ENCODE data around the gene DGCR2.

The DGCR2 gene

DNA sequence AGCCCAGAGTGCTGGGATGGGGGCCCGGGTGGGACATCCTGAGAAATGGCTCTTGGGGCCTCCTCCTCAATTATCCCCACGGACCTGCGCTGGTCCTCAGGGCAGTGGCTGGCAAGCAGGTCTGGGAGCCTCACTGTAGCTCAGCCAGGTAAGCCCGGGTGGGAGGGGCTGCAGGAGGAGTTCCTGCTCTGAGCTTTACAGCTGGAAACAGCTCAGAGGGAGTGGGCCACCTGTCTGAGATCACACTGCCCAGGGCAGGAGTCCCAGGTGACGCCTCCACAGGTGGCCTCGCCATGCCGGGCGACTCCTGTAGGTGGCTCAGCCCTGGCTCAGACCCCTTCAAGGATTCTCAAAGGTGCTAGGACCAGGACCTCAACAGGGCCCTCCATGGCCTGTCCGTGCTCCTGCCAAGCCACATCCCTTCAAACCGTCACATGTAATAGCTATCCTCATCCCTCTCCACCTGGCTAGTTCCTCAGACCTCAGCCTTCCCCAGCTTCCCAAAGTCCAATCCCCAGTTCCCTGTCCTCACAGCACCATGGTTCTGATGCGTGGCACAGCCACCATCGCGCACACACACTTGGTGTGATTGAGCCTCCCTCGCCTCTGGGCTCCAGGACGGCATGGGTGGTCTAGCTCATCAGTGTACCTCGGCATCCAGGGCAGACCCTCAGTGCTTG lies 5.3 kb upstream of the DGCR2 start:
- DNase-seq (ENCODE audit: low read depth in 2 of 2): no peak

DNA sequence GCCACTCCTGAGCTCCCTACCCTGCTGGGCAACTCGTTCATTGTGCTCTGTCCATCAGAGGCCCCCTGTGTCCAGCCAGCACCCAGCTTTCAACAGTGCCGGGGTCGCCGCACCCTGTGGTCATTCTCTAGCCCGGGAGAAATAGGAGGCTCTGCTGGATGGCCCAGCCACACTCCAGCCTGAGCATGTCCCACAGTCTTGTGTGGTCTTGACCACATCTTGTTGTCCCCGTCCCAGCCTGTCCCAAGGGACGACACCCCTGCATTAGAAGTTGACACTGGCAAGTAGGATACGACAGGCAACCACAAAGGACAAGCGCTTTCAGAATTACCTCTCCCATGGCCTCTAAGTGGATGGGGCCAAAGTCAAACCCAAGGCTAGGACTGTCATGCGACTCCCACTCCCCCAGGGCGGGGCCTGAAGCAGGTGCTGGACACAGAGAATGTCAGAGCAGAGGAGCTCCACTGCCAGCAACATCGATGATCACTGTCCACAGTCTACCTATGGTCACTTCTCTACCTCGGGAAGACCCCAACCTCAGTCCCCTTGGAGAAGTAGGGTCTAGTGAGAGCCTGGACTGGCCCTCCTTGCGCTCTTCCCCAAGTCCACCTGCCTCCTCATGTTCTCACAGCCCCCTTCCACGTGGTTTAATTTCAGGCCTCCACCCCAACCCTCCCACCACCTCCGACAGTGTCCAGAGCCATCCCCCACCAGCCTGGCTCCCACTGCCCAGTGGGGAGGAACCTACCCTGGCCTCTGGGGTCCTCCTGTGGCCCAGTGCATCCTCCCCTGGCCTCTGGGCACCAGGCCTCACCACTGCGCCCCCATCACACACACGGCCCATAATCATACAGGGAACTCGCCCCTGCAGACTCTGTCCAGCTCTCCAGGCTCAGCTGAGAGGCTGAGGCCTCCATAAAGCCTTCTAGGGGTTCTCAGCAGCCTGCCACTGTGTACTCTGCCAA lies 4.4 kb upstream of the DGCR2 start:
- no peak for DNase-seq (ENCODE audit: low read depth in 2 of 2)

GRCh38 chr22:19125474-19126308 lies 3.5 kb upstream of the DGCR2 start:
- DNase-seq (ENCODE audit: low read depth in 2 of 2): no peak

DNA sequence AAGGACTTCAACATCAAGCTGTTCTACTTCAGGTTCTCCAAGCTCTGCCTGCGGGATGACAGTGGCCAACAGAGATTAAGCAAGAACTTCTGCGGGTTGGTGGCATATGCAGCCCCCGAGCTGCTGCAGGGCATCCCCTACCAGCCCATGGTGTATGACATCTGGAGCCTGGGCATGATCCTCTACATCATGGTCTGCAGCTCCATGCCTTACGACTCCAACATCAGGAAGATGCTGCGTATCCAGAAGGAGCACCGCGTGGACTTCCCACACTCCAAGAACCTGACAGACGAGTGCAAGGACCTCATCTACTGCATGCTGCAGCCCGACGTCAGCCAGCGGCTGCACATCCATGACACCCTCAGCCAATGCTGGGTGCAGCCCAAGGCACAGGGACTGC lies 2.8 kb upstream of the DGCR2 start:
- DNase-seq (ENCODE audit: low read depth in 2 of 2): no peak

GRCh38 chr22:19124377-19124776 lies 2.2 kb upstream of the DGCR2 start:
- no peak for DNase-seq (ENCODE audit: low read depth in 2 of 2)

- no peak for DNase-seq (ENCODE audit: low read depth in 2 of 2)
These were observed 1.7 kb upstream of the DGCR2 start for GRCh38 chr22:19123936-19124335.

DNA sequence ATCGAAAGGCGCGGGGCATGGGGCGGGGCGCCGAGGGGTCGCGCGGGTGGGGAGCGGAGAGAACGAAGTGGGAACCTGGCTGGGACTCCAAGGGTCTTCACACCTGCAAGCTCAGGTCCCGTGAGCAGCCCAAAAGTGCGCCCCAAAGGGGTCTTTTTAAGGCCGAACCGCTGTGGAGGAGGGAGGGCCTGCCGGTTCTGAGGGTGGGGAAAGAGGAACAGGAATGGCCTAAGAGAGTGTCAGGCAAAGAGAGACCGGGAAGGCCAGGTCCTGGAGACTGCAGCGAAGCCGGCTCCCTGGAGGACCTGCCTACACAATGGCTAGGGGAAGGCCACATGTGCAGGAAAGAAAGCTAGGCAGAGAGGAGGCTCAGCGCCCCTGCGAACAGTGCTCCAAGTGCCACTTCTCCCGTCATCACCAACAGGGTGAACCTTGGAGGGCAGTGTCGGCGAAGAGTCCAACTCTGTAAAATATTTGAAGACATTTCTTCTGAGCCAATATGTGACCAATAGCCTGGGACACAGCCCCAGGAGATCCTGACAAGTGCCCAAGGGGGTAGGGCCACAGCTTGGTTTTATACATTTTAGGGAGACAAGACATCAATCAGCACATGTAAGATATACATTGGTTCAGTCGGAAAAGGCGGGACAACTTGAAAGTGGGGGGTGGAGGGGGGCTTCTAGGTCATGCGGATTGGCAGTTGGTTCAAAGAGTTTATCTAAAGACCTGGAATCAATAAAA lies 710 bp upstream of the DGCR2 start:
- DNase-seq (ENCODE audit: low read depth in 2 of 2): no peak

DNA sequence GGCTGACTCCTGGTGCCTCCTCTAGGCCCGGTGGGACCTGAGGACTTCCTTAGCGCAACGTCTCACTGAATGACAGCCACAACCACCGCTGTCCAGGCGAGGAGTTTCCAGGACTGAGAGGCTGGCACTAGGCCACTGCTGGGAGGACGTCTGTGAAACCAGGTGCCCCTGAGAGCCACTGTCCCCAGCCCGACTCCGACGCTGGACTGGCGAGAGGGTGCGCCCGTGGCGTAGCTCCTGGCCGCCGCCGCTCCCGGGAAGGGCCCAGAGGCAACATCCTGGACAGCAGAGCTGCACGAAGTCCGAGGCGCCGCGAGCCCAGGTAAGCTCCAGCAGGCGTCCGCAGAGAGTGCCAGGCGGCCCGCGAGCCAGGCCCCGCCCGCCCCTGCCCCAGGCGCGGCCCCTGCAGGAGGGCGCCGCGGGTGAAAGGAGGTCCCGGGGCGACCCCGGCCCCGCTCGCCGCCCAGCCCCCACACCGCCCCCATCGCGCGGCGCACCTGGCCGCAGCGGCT lies 525 bp downstream of the DGCR2 start:
- peak in 1 of 2 donors; percentile 16 for DNase-seq (ENCODE audit: low read depth in 2 of 2)

GRCh38 chr22:19120829-19121630 lies 1.2 kb downstream of the DGCR2 start:
- DNase-seq (ENCODE audit: low read depth in 2 of 2): no peak

DNA sequence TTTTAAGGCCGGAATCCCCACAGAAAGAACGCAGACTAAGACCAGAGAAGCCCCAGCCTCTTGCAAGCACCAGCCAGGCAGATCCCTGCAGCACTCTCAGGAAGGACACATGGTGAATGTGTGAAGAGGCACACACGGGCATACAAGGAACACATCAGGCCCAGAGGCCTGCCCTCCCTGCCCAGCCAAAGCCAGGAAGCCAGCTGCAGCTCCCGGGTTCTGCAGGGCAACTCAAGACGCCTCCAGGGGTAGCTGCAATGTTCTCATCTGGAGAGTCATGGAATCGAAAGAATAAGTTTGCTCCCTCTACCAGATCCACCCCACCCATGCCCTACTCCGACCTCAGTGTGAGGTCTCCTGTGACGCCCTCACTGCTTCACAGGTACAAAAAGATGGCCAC lies 2.3 kb downstream of the DGCR2 start:
- no peak for DNase-seq (ENCODE audit: low read depth in 2 of 2)

GRCh38 chr22:19118329-19118880 lies 3.8 kb downstream of the DGCR2 start:
- DNase-seq (ENCODE audit: low read depth in 2 of 2): no peak

DNA sequence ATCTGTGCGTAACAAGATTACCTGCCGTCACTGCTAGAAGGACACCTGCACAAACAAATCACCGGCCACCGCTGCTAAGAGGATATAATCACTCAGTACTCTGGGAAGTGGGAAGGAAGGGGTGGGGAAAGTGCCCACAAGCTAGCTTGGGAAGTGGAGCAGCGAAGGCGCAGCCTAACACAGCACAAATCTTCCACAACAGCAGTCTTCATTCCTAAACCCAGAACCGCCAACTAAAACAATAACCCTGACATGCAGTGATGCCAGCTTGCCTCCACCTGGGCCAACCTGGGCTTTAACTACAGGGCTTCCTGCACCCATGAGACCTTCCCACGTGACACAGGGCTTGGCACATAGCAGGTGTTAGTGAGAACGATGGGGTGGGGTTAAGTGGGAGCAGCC lies 5.1 kb downstream of the DGCR2 start:
- no peak for DNase-seq (ENCODE audit: low read depth in 2 of 2)

DNA sequence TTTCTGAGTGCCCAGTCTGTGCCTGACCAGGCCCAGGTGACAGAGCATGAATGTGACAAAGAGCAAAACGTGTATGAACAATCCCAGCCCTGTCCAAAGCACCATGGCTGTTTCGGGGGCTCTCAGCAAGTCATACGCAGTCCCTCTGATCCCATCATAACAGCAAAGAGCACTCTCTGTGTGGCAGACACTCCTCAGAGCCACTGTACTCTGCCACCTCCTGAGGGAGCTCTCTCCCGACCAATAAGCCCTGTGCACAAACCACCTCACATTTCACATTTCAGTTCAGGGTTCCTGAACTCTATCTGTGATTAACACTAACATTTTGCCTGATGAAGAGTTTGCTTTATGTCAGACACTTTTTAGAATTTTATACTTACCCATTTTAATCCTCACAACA lies 6.6 kb downstream of the DGCR2 start:
- DNase-seq (ENCODE audit: low read depth in 2 of 2): no peak

DNA sequence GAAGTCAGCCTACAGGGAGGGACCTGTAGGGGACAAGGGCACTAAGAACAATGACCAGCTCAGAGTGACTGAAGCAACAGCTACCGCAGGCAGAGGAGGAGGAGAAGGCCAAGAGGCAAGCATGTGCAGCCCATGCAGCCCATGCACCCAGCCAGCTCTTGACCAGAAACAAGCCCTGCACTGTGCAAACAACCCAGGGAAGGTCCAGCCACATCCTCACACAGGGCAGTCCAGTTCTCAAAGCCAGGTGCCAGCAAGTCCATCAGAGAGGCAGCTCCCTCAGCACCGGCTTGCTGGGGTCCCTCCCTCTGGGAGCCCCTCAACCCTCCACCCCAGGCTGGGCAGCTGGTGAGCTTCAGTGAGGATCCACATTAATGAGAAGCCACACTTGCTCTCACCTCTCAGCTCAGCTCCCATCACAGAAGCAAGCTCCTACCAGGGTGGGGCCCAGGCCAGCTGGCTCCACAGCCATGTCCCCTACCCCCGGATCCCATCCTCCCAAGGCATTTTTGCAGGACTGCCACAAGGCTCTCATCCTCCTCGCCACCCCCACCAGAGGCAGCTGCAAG lies 7.1 kb downstream of the DGCR2 start:
- DNase-seq (ENCODE audit: low read depth in 2 of 2): no peak

DNA sequence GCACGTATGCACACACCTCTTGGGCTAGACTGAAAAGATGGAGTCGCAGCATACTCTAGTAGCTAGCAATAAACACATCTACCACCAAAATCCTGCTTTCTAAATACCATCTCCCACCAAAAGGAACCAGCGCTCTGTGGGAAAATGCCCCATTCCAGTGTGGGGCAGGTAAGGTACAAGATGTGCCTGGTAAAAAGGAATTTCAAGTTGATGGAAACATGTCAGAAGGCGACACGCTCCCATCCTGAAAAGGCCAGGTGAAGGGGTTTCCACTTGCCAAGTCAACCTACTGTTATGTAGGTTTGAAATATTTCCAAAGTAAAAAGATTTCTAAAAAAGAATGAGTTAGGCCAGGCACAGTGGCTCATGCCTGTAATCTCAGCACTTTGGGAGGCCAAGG lies 8.8 kb downstream of the DGCR2 start:
- DNase-seq (ENCODE audit: low read depth in 2 of 2): no peak

DNA sequence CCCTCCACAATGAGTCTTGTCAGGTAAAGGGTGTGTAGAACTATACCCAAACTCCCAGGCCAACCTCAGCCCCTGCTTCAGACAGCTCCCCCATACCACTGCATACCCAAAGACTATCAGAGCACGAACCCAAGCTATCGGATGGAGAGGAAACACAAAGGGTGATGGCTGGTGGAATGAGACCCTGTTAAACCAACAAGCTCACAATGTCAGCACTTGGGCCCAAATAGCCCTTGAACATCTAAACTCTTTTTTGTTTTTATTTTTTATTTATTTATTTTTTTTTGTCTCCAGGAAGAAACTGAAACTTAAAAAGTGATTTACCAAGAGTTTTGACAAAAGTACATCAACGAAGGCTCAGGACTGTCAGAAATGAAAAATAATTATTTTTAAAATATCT lies 10.6 kb downstream of the DGCR2 start:
- no peak for DNase-seq (ENCODE audit: low read depth in 2 of 2)

DNA sequence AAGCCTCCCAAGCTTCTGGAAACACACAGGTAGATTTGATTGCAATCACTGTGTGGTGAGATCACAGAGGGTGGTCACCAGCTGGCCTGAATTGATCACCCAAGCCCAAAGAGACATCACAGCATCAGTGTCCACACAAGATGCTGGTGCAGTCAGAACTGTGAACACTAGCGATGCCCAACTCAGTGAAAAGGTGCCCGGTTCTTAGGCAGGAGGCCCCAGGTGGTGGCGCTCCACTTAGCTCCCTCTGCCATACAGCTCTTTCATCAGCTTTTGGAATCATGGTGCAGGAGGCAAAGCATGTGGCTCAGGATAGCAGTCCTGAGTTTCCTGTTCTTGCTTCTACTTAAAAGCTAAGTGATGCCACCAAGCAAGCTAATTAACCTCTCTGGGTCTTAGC lies 11.1 kb downstream of the DGCR2 start:
- no peak for DNase-seq (ENCODE audit: low read depth in 2 of 2)

DNA sequence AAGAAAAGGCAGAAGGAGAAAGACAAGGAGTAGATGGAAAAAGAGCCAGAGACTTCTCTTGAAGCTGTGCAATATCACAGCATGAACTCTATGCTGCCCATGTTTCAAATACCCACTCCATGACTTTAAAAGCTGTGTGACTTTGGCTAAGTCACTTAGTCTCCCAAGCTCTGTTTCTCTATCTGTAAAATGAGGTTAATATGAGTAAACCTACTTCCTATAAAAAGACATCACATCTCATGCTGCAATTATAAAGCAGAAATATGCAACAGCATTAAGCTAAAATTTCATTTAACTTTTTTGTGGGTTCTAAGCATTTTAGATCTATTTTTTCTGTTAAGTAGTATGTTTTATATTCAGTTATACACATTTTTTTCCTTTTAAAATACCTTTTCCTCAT lies 11.6 kb downstream of the DGCR2 start:
- DNase-seq (ENCODE audit: low read depth in 2 of 2): no peak

DNA sequence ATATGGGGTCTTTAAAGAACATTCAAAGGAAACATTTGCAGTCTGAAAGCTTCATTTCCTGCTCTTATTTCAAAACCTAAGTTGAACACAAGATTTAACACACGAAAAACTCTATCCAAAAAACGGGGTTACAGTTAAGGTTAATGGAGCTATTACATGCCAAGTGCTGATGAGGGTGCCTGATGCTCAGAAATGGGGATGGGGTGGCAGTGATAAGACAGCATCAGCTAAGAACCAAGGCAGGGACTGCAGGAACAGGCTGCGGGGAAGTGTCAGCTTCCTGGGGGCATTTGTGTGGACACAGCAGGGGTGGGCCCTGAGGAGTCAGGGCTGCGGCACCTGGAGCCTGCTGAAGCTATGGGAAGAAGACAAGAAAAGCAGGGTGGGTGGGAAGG lies 12.2 kb downstream of the DGCR2 start:
- no peak for DNase-seq (ENCODE audit: low read depth in 2 of 2)

Measured in stimulated activated CD4-positive, alpha-beta T cell treated with anti-CD3 and anti-CD28 coated beads, Interleukin-15, amount 100 ng/mL, for 48 hours (primary cell).